BLaER1 treated with 17β-estradiol and CSF1 and Interleukin-3, amounts not matched to agents 10 nM and 100 nM (cell line): ENCODE results near the gene SLC16A14.

ENCODE experiments used
- H3K27ac ChIP-seq, 11 experiments: shearing (Covaris generic); formaldehyde crosslinking; 2 replicates each; pipeline ENCODE4 v1.8.1; 2022
- H3K27me3 ChIP-seq, 11 experiments: shearing (Covaris generic); formaldehyde crosslinking; 2 replicates each; pipeline ENCODE4 v1.8.1; 2022
- H3K36me3 ChIP-seq, 11 experiments: shearing (Covaris generic); formaldehyde crosslinking; 2 replicates each; pipeline ENCODE4 v1.8.1; 2022
- H3K4me1 ChIP-seq, 10 experiments: shearing (Covaris generic); formaldehyde crosslinking; 2 replicates each; pipeline ENCODE4 v1.8.1; 2022
- H3K4me2 ChIP-seq, 11 experiments: shearing (Covaris generic); formaldehyde crosslinking; 2 replicates each; pipeline ENCODE4 v1.8.1; 2022
- H3K4me3 ChIP-seq, 10 experiments: shearing (Covaris generic); formaldehyde crosslinking; 2 replicates each; pipeline ENCODE4 v1.8.1; 2022
- H3K9ac ChIP-seq, 11 experiments: shearing (Covaris generic); formaldehyde crosslinking; 2 replicates each; pipeline ENCODE4 v1.8.1; 2022
- H3K9me3 ChIP-seq, 11 experiments: shearing (Covaris generic); formaldehyde crosslinking; replicated peaks in 1 of 11; 2 replicates each; pipeline ENCODE4 v1.8.1; 2022
- H4K20me1 ChIP-seq, 11 experiments: shearing (Covaris generic); formaldehyde crosslinking; 2 replicates each; pipeline ENCODE4 v1.8.1; 2022
- Cebpa-rat ChIP-seq, 11 experiments: shearing (Covaris generic); IDR thresholded peaks; 2 replicates each; pipeline ENCODE4 v1.8.1; 2022

Gene SLC16A14

GRCh38 chr2:230048010-230048671 is 20.6 kb downstream of the SLC16A14 start:
- Histone ChIP-seq H4K20me1 (no peaks in the 10 kb centered on the region), H3K4me1 (peaks cover 0 to 10% (median 3%) of the 10 kb centered on the region in 10 experiments; a peak in 7 of 20 replicates), H3K27ac (no peak overlapping the region), H3K4me3 (no peak overlapping the region), H3K4me2 (no peak overlapping the region), H3K9ac (no peak overlapping the region), H3K36me3 (peaks cover 0 to 11% (median 0%) of the 10 kb centered on the region in 11 experiments; a peak in 3 of 22 replicates), H3K9me3 (peaks cover 0 to 1% (median 0%) of the 10 kb centered on the region in 11 experiments; a peak in 1 of 22 replicates), H3K27me3 (no peaks in the 10 kb centered on the region)
- TF ChIP-seq Cebpa-rat (IDR thresholded peaks at IDR 0.05) = no peak

GRCh38 chr2:230046491-230046890 is 22.2 kb downstream of the SLC16A14 start:
- Histone ChIP-seq H3K27me3 (no peaks in the 10 kb centered on the region), H3K27ac (no peak overlapping the region), H3K9ac (no peak overlapping the region), H3K4me2 (no peak overlapping the region), H3K4me3 (no peak overlapping the region), H3K36me3 (peaks cover 0 to 11% (median 0%) of the 10 kb centered on the region in 11 experiments; a peak in 3 of 22 replicates), H3K4me1 (no peaks in the 10 kb centered on the region), H3K9me3 (peaks cover 0 to 8% (median 0%) of the 10 kb centered on the region in 11 experiments; a peak in 2 of 22 replicates), H4K20me1 (no peaks in the 10 kb centered on the region)
- TF ChIP-seq Cebpa-rat (IDR thresholded peaks at IDR 0.05) = no peak

GRCh38 chr2:230043461-230043860 is 25.3 kb downstream of the SLC16A14 start:
- TF ChIP-seq Cebpa-rat (IDR thresholded peaks at IDR 0.05) = no peak
- no peaks in the 10 kb centered on the region for H3K27me3 ChIP-seq

GRCh38 chr2:230043025-230043424 is 25.7 kb downstream of the SLC16A14 start:
- Histone ChIP-seq H3K27ac (no peak overlapping the region), H3K4me3 (no peak overlapping the region), H3K4me2 (no peak overlapping the region), H3K9ac (no peak overlapping the region), H3K9me3 (peaks cover 0 to 8% (median 0%) of the 10 kb centered on the region in 11 experiments; a peak in 2 of 22 replicates), H4K20me1 (no peaks in the 10 kb centered on the region), H3K27me3 (no peaks in the 10 kb centered on the region), H3K4me1 (no peaks in the 10 kb centered on the region), H3K36me3 (peaks cover 0 to 11% (median 0%) of the 10 kb centered on the region in 11 experiments; a peak in 3 of 22 replicates)
- no peak for TF ChIP-seq Cebpa-rat (IDR thresholded peaks at IDR 0.05)

More at GRCh38 chr2:230043461-230043860, 25.3 kb downstream of the SLC16A14 start:
- Histone ChIP-seq H4K20me1 (no peaks in the 10 kb centered on the region), H3K9ac (no peak overlapping the region), H3K4me2 (no peak overlapping the region), H3K9me3 (peaks cover 0 to 8% (median 0%) of the 10 kb centered on the region in 11 experiments; a peak in 2 of 22 replicates), H3K4me3 (no peak overlapping the region), H3K27ac (no peak overlapping the region), H3K4me1 (no peaks in the 10 kb centered on the region), H3K36me3 (peaks cover 0 to 11% (median 0%) of the 10 kb centered on the region in 11 experiments; a peak in 3 of 22 replicates)

- Histone ChIP-seq H3K9me3 (peaks cover 0 to 8% (median 0%) of the 10 kb centered on the region in 11 experiments; a peak in 2 of 22 replicates), H3K4me2 (no peak overlapping the region), H3K9ac (no peak overlapping the region), H3K27me3 (no peaks in the 10 kb centered on the region), H3K36me3 (peaks cover 0 to 11% (median 0%) of the 10 kb centered on the region in 11 experiments; a peak in 3 of 22 replicates), H3K4me3 (no peak overlapping the region), H4K20me1 (no peaks in the 10 kb centered on the region), H3K4me1 (no peaks in the 10 kb centered on the region), H3K27ac (no peak overlapping the region)
- no peak for TF ChIP-seq Cebpa-rat (IDR thresholded peaks at IDR 0.05)
Measured at GRCh38 chr2:230042195-230042594, 26.5 kb downstream of the SLC16A14 start.

GRCh38 chr2:230023313-230023712 is 45.4 kb downstream of the SLC16A14 start:
- Histone ChIP-seq H3K4me3 (no peak overlapping the region), H3K4me1 (no peaks in the 10 kb centered on the region; a peak in 1 of 20 replicates), H3K27me3 (no peaks in the 10 kb centered on the region), H4K20me1 (no peaks in the 10 kb centered on the region), H3K36me3 (no peaks in the 10 kb centered on the region), H3K9ac (no peak overlapping the region), H3K27ac (no peak overlapping the region), H3K4me2 (no peak overlapping the region), H3K9me3 (no peaks in the 10 kb centered on the region)
- no peak for TF ChIP-seq Cebpa-rat (IDR thresholded peaks at IDR 0.05)

- 0 out of 22 replicates have a peak, but pooled peaks cover 0 to 6% (median 0%) of the 10 kb centered on the region in 11 experiments for H3K9me3 ChIP-seq
- H3K4me2 ChIP-seq = no peak overlapping the region
- H3K27me3 ChIP-seq = no peaks in the 10 kb centered on the region
- no peaks in the 10 kb centered on the region for H3K36me3 ChIP-seq
- no peak for TF ChIP-seq Cebpa-rat (IDR thresholded peaks at IDR 0.05)
- no peaks in the 10 kb centered on the region for H4K20me1 ChIP-seq
- H3K9ac ChIP-seq = no peak overlapping the region
- H3K4me3 ChIP-seq = no peak overlapping the region
- no peak overlapping the region for H3K27ac ChIP-seq
- H3K4me1 ChIP-seq = no peaks in the 10 kb centered on the region; a peak in 1 of 20 replicates
Measured at GRCh38 chr2:230019742-230020141, 49.0 kb downstream of the SLC16A14 start.

- Histone ChIP-seq H3K9me3 (0 out of 22 replicates have a peak, but pooled peaks cover 0 to 6% (median 0%) of the 10 kb centered on the region in 11 experiments), H4K20me1 (no peaks in the 10 kb centered on the region), H3K27me3 (no peaks in the 10 kb centered on the region), H3K27ac (no peak overlapping the region), H3K4me2 (no peak overlapping the region), H3K4me1 (no peaks in the 10 kb centered on the region; a peak in 1 of 20 replicates), H3K4me3 (no peak overlapping the region), H3K9ac (no peak overlapping the region), H3K36me3 (no peaks in the 10 kb centered on the region)
- no peak for TF ChIP-seq Cebpa-rat (IDR thresholded peaks at IDR 0.05)
Measured at GRCh38 chr2:230018153-230018552, 50.6 kb downstream of the SLC16A14 start.

- Histone ChIP-seq H3K36me3 (no peaks in the 10 kb centered on the region), H3K4me2 (no peak overlapping the region), H3K27ac (no peak overlapping the region), H3K4me1 (no peaks in the 10 kb centered on the region; a peak in 1 of 20 replicates), H3K4me3 (no peak overlapping the region), H4K20me1 (no peaks in the 10 kb centered on the region), H3K9ac (no peak overlapping the region), H3K9me3 (0 out of 22 replicates have a peak, but pooled peaks cover 0 to 6% (median 0%) of the 10 kb centered on the region in 11 experiments), H3K27me3 (no peaks in the 10 kb centered on the region)
- no peak for TF ChIP-seq Cebpa-rat (IDR thresholded peaks at IDR 0.05)
Measured at GRCh38 chr2:230016844-230017243, 51.9 kb downstream of the SLC16A14 start.
